GM10266 (cell line): ENCODE data around the gene ASS1.

Experiments
- DNase-seq: peaks from one replicate; pipeline ENCODE4 v3.0.0; 2012; ENCODE audit errors: extremely low spot score
- CTCF ChIP-seq: IDR thresholded peaks from 2 replicates; pipeline ENCODE4 v1.5.1; 2012; ENCODE audit warnings: mild to moderate bottlenecking, low read depth; ENCODE audit not compliant: control insufficient read depth, insufficient read depth; ENCODE audit errors: missing control alignments

Gene ASS1

GRCh38 chr9:130526854-130527650 is 82.3 kb downstream of the ASS1 start:
- no peak for DNase-seq
- TF ChIP-seq CTCF = no peak

DNA sequence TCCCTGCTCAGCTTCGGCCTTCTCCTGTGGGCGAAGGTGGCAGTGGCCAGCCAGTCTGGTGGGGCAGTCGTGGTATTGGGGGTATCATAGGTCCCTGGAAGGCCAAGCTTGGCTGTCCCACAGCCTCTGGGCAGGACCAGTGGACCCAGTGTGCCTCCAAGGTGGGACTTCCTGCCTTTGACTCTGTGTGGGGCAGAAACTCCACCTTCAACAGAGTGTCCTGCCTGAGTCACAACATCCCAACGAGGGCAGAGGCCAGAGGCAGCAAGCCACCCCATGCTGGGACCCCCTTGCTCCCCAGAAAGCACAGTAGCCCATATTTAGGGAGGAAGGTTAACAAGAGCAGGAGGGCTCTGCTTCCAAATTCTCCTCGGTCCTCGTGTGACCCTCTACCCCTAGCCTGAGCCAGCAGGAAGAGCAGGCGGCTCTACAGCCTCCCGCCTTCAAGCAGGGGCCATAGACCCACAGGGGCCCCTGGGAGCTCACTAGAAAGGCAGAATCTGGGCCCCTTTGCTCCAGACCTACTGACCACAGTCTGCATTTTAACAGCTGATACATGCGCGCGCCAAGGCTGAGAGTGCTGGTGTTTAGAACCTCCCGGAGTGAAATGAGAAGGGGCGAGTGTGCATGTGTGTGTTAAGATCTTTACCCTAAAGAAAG is 83.0 kb downstream of the ASS1 start:
- no peak for TF ChIP-seq CTCF
- no peak for DNase-seq

- no peak for TF ChIP-seq CTCF
- DNase-seq = no peak
These were observed 83.9 kb downstream of the ASS1 start for GRCh38 chr9:130528674-130529073.

GRCh38 chr9:130530938-130531337 is 86.2 kb downstream of the ASS1 start:
- no peak for DNase-seq
- TF ChIP-seq CTCF = no peak

- no peak for TF ChIP-seq CTCF
- DNase-seq = no peak
These were observed 86.9 kb downstream of the ASS1 start for GRCh38 chr9:130531670-130532069.

- TF ChIP-seq CTCF = no peak
These were observed 87.8 kb downstream of the ASS1 start for GRCh38 chr9:130532426-130533080.

More at GRCh38 chr9:130532426-130533080, 87.8 kb downstream of the ASS1 start:
- no peak for DNase-seq
